GM18511 (cell line): ENCODE measurements around the gene CARD9.
"Not testable (repeated sequence)": the region's sequence is repeated elsewhere in the genome, so short reads cannot be mapped to it uniquely, and the experiment has no call there.

Experiments
- ATAC-seq: cut with Tn5 transposase; IDR thresholded peaks from one replicate; pipeline ENCODE4 v1.9.1; 2021; ENCODE audit warnings: mild to moderate bottlenecking, moderate library complexity; ENCODE audit not compliant: unreplicated experiment

The CARD9 gene, protein sequence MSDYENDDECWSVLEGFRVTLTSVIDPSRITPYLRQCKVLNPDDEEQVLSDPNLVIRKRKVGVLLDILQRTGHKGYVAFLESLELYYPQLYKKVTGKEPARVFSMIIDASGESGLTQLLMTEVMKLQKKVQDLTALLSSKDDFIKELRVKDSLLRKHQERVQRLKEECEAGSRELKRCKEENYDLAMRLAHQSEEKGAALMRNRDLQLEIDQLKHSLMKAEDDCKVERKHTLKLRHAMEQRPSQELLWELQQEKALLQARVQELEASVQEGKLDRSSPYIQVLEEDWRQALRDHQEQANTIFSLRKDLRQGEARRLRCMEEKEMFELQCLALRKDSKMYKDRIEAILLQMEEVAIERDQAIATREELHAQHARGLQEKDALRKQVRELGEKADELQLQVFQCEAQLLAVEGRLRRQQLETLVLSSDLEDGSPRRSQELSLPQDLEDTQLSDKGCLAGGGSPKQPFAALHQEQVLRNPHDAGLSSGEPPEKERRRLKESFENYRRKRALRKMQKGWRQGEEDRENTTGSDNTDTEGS

DNA sequence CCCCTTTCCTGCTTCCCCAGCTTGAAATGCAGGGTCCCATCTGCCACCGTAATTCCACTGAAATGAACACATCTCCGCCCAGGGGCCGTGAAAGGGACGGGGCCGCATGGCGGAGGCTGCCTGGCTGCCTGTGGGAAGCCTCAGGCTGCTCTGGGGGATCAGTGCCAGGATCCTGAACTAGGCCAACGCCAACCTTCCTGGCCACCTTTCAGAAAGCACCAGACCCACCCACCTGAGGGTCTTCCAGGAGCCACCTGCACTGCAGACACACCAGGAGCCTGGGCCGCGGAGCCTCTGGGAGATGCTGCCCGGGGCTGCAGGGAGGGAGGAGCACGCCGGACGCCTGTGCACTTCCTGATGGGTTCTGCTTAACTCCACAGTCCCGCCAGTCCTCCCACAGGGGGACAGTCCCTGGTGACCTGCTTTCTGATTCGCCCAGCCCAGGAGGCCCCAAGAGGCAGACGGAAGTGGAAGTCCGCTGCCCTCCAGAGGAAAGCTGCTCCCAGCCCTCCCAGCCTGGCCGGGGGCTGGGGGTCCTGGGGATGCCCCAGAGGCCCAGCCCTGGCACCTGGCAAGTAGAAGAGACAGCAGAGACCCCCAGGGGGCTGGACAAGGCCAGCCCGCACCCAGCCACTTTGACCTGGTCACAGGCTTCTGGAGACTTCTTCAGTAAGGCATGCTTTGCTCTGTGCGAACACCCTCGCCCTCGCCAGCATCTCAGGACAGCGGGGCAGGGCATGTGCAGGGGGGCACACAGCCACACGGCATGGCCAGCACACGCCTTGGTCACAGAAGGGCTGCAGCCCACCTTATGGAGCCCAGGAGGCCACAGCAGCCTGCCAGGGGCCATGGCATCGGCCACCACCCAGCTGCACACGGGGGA lies at the start of gene CARD9:
Gene CARD9 (minus strand): TSS at position 370 of the 883 bp plus-strand sequence. CDS start 1,591 bp downstream, outside the sequence.
- no peak for ATAC-seq

DNA sequence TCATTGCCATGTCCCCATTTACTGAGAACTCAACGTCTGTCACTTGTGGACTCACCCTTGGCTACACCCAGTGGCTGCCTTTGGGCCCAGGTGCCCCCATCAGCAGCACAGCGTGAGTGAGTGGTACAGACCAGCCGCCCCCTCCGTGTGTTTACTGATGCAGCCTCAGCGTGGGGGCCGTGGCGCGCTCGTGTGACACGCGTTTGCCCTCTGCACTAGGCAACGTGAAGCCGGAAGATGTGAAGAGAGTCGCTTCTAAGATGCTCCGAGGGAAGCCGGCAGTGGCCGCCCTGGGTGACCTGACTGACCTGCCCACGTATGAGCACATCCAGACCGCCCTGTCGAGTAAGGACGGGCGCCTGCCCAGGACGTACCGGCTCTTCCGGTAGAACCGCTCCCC lies 49.4 kb upstream of the CARD9 start:
- no peak for ATAC-seq

DNA sequence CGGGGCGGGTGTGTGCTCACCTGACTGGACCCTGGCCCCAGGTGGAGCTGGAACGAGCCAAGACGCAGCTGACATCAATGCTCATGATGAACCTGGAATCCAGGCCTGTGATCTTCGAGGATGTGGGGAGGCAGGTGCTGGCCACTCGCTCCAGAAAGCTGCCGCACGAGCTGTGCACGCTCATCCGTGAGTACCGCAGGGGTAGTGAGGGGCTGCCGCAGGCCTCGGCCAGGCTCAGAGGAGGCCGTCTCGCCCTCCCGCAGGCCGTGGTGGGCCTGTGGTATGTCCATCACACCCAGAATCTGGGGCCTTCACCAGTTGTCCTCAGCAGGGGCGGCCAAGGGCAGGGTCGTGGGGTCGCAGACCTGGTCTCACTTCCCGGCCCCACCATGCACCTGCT lies 48.3 kb upstream of the CARD9 start:
- no peak for ATAC-seq

DNA sequence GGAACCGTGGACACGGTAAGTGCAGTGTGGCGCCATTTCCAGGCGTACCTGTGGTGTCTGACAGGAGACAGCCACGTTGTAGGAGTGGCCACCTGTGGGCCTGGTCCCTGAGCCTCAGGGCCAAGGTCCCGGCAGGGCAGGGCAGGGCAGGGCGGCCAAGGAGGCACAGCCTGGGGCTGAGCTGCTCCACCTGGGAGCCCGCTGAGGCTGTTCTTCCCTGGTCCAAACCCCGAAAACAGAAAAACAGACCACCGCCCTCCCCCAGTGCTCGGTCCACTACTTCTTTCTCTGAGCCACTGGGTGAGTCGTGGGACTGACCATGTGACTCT lies 45.6 kb upstream of the CARD9 start:
- no peak for ATAC-seq

DNA sequence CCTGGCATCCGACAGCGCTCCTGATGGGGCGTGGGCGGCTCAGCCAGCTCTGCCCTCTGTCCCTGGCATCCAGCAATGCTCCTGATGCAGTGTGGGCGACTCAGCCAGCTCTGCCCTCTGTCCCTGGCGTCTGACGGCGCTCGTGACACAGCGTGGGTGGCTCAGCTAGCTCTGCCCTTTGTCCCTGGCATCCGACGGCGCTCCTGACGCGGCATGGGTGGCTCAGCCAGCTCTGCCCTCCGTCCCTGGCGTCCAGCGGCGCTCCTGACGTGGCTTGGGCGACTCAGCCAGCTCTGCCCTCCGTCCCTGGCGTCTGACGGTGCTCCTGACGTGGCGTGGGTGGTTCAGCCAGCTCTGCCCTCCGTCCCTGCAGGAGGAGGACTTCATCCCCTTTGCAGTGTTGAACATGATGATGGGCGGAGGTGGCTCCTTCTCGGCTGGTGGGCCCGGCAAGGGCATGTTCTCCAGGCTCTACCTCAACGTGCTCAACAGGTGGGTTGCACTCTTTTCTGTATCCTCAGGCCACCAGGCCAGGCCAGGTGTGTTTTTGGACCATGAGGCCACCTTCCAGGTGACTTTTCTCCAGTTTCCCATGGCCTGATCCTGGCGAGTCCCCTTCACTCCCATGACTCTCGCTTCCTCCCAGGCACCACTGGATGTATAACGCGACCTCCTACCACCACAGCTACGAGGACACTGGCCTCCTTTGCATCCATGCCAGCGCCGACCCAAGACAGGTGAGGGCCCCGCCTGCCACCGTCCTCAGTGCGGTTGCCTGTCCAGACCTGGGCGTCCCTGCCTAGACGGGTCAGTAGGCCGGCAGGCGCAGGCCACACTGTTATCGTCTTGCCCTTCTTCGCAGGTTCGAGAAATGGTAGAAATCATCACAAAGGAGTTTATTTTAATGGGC lies 45.0 kb upstream of the CARD9 start:
- no peak for ATAC-seq

DNA sequence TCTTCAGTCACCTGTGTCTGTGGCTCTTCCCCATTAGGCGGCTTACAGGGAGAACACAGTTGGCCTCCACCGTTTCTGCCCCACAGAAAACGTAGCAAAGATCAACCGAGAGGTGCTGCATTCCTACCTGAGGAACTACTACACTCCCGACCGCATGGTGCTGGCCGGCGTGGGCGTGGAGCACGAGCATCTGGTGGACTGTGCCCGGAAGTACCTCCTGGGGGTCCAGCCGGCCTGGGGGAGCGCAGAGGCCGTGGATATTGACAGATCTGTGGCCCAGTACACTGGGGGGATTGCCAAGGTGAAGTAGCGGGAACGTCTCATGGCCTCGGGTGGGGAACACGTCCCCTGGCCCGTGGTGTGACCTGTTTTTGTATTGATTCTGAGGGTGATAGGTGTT lies 43.4 kb upstream of the CARD9 start:
- ATAC-seq, result no peak

DNA sequence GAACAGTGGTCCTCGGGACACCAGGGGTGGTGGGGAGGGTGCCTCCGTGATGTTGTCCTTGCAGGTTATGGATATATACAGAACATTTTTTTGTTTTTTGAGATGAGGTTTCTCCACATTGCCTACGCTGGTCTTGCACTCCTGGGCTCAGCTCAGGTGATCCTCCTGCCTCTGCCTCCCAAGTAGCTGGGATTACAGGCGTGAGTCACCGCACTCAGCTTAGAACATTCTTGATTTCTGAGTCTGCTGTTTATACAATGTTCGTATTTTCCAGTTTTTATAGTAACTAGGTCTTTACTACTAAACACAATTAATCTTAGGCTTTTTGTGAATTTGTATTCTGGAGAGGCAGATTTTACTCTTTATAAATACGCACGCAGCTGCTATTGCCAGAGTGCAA lies 43.0 kb upstream of the CARD9 start:
- no peak for ATAC-seq

DNA sequence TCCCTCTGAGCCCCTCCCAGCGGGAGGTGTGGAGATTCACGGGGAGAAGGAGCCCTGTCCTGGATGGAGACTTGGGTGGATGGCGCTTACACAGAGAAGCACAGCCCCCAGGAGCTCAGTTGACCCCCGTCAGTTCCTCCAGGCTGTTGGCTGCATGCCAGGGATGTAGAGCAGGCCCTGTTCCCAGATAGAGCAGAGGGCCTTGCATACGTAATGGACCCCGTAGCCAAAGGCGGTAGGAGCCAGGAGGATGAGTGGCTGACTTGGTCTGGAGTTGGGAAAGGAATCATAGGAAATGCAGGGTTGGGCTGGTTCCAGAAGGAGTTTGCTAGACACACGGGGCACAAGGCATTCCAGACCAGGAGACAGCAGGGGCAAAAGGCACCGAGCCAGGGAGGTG lies 39.5 kb upstream of the CARD9 start:
- no peak for ATAC-seq

DNA sequence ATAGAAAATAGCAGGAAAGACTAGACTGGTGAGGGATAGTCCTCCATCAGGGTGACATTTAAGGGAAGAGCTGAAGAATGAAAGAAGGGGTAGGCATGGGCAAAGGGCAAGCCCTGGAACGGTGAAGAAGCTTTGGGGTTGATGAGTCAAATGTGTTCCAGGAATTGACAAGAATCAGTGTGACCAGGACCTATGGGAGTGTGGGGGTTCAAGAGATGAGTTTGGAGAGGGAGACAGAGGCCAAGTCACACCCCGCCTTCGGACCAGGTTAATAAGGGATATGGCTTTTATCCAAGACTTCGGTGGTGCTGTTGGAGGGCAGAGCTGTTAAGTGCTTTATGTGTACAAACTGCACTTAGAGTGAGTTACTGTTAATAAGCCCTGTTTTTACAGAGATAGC lies 37.9 kb upstream of the CARD9 start:
- no peak for ATAC-seq

DNA sequence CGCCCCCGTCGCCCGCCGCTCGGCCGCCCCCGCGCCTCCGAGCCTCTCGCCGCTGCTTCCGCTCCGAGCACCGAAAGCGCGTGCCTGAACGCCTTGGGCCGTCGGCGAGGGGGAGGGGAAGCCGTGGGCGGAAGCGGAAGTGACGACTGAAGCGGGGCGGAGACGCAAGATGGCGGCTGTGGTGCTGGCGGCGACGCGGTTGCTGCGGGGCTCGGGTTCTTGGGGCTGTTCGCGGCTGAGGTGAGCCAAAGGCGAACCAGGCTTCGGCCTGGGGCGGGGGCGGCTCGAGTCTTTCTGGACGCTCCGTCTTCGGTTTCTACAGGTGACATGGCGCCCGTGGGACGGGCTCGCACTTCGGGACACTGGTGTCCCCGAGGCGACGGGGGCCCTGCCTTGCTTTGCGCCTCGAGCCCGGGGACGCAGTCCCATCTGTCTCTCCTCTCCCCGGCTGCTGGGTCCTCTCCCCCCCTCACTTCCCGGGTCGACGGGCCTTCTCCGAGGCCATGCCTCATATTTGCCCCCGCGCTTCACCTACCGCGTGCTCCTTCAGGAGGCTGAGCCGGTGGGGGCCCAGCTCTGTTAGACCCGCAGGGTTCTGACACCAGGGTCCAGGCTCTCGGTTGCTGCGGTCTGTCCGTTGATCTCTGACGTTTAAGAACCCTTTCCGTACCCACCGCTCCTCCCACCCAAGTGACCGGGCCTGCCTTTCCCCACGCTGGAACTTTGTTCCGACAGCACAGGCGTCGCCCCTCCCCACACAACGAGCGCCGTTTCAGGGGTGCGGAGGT lies 37.2 kb upstream of the CARD9 start, which contains the start of the genes ENTR1 and PMPCA:
Gene ENTR1 (minus strand): TSS at position 115 of the 788 bp plus-strand sequence. CDS start 217 bp downstream, outside the sequence.
Gene PMPCA (plus strand): TSS at position 159 of the 788 bp plus-strand sequence. CDS start 11 bp downstream, at position 170.
- peak; percentile 85 for ATAC-seq

DNA sequence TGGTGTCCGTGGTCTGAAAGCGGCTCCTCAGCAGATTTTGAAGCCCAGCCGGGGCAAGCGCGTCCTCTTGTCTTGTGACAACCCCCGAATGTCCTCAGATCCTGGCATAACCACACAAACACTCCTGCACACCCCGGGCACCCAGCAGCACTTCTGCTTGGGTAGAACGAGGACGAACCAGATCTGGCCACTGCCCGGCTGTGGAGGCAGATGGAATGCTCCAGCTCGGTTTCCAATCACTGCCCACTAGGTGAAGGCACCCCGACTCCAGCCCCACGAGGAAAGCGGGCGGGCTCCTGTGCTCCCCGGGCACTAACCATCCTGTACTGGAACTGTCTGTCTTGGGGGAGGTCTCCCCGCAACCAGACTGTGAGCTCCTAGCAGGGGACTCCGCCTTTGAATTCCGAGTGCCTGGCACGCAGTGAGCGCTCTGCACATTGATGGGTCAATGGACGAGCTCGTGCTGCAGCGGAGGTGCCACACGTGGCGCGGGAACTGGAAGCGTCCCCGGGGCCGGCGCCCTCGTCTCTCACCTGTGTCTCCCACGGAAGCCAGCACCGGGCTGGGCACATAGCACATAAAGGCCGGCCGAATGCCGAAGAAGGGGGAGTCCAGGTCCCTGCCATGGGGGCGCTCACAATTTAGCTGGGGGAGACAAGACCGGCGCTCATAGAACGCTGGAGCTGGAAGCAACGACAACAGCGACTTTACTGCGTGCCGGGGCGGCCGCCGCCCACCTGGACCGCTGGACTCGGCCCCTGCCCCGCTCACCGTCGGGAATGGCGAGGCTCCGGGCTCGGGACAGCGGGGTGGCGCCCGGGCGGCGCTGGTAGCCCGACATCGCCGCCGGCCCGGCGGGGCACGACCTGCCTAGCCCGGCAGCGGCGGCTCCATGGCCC lies 36.3 kb upstream of the CARD9 start:
- peak; percentile 23 for ATAC-seq

DNA sequence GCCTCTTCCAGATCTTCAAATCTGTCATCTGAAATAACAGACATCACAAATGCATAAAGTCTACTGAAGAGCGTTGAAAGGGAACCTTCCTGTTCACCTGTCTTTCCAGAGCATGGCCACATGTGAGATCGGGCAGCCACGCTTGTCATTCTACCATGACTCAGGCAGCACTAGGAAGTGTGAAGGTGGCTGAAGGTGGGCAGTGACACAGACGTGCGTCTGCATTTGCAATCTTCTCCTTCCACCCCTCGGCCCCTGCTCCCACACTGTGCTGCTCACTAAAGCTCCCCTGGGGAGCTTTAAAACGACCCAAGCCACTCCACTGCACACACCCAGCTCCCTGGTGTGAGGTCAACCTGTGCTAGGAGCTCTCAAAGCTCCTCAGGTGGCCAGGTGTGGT lies 34.4 kb upstream of the CARD9 start:
- ATAC-seq, result no peak

DNA sequence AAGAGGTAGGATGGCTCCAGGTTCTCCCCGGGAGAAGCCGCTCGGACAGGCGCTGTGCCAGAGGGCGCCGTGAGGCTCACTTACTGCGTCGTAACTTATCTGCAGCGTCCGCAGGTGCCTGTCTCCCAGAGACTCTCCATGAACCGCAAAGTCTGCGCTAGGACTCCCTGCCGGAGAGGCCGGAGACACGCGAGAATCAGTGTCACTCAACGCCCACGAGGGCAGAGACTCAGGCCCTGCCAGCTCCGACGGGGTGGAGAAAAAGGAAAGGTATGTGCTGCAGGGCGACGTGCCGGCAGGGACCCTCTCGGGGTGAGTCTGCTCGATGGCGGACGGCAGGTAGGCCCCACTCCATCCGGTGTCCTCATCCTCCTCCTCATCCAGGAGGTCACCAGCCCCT lies 33.6 kb upstream of the CARD9 start:
- ATAC-seq, result not testable (repeated sequence)

DNA sequence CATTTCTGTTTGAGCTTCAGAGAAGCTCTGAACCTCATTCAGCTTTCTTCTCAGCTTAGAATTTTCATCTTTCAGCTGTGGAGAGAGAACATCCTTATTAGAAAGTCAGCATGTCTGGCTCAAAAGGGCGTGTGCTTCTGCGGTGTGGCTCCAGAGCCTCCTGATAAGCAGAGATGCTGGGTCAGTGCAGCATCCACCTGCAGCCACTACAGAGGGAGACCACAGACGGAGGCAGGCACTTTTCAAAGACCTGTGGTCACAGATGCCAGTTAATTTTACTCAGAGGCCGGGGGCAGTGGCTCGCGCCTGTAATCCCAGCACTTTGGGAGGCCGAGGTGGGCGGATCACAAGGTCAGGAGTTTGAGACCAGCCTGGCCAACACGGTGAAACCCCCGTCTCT lies 32.4 kb upstream of the CARD9 start:
- not testable (repeated sequence) for ATAC-seq

DNA sequence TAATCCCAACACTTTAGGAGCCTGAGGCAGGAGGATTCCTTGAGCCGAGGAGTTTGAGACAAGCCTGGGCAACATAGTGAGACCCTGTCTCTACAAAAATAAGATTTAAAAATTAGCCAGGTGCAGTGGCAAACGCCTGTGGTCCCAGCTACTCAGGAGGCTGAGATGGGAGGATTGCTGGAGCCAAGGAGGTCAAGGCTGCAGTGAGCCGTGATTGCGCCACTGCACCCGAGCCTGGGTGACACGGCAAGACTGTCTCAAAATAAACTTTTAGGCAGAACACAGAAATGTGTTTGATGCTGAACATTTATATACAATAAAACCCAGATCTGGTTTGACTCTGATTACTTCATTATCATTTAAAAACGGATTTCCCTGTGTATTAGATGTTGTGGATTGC lies 32.0 kb upstream of the CARD9 start:
- no peak for ATAC-seq

DNA sequence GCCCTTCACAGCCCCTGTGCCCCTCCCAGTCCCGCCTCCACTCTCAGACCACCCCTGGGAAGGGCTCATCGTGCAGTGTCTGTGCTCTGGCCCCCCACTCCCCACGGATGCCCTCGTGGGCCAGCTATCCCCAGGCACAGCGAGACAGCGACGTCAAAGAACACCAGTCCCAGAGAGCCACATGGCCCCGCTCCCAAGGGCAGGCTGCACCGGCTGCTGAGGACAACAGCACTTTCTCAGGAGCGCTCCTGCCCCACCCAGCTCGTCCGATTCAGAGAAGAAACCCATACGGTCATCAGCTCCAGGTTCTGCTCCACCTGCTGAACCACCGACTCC lies 31.3 kb upstream of the CARD9 start:
- no peak for ATAC-seq

DNA sequence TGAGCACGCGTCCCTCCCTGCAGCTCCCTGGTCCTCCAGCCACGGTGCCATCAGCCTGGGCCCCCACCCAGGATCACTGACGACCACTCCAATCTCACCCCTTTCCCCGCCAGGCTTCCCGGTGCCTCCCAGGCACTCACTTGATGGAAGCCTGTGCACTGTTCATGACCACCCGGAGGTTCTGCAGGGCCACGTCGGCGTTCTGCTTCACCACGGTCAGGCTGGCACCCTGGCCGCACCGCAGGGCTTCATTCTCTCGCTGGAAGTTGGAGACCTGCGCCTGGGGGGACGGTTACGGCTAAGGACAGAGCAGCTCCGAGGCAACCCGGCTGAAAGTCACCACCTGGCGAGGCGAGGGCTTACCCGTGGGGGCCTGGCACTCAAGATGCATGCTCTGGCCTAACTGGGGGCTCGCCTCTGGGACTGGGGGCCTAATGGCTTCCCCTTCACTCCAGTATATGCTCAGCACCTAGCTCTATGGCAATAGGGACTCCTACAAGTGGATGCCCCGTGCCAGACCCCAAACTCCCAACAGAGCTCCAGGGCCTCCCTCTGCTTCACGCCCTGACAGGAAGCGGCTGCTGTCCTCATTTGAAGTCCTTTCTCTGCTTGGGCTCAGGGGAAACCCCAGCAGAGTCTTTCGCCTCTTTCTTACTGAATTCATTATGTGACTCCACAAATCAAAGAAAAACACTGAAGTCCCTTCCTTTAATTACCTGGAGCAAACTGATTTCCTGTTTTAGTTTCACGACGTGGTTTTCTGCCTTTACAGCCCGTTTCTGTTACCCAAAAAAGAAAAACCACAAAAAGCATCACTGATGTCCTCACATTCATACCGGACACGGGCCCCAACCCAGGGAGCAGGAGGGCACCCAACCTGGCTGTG lies 30.7 kb upstream of the CARD9 start:
- ATAC-seq, result no peak

DNA sequence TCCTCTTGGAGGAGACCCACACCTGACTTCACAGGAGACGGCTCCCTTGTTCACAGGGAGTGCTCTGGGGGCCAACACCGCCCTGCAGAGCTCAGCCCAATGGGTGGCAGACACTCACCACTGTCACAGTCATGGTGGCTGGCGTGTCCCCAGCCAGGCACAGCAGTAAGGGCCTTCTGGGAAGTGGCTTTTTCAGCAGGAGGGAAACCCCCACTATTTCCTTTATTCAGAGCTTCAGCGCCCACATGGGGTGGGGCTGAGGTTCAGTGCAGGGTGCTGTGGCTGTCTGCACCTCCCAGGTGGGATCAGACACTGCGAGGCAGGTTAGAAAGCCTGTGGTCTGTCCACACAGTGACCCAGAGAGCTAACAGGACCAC lies 30.1 kb upstream of the CARD9 start:
- peak; percentile 51 for ATAC-seq
